ENCODE measurements around the gene DNAJB6. TPM values are rescaled to one million over a fixed set of nuclear protein-coding genes. Genes with fewer than 3 reads are reported as not detected.
"Not testable (repeated sequence)": the region's sequence is repeated elsewhere in the genome, so short reads cannot be mapped to it uniquely, and the experiment has no call there.

DNAJB6 gene
- total RNA-seq, 1 experiment from 2014 or later = 97.4 TPM

GRCh38 chr7:157441023-157441399 is 104.2 kb downstream of the DNAJB6 start:
- no peak for DNase-seq (ENCODE audit: low read depth)

DNA sequence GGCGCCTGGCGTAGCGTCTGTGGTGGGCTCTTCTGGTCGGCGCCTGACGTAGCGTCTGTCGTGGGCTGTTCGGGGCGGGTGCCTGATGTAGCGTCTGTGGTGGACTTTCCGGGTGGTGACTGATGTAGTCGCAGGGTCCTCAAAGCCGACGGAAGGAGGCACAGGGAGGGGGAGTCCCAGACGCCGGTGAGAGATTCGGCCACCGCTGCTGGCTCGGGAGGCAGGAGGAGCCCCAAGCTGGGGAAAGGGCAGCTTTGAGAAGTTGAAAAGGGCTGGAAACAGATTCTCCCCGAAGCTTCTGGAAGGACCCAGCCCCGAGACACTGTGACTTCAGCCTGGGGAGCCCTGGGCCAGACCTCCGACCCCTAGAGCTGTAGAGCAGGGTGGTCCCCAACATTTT is 105.7 kb downstream of the DNAJB6 start:
- no peak for DNase-seq (ENCODE audit: low read depth)

- no peak for DNase-seq (ENCODE audit: low read depth)
Measured at GRCh38 chr7:157442993-157443831, 106.4 kb downstream of the DNAJB6 start.

DNA sequence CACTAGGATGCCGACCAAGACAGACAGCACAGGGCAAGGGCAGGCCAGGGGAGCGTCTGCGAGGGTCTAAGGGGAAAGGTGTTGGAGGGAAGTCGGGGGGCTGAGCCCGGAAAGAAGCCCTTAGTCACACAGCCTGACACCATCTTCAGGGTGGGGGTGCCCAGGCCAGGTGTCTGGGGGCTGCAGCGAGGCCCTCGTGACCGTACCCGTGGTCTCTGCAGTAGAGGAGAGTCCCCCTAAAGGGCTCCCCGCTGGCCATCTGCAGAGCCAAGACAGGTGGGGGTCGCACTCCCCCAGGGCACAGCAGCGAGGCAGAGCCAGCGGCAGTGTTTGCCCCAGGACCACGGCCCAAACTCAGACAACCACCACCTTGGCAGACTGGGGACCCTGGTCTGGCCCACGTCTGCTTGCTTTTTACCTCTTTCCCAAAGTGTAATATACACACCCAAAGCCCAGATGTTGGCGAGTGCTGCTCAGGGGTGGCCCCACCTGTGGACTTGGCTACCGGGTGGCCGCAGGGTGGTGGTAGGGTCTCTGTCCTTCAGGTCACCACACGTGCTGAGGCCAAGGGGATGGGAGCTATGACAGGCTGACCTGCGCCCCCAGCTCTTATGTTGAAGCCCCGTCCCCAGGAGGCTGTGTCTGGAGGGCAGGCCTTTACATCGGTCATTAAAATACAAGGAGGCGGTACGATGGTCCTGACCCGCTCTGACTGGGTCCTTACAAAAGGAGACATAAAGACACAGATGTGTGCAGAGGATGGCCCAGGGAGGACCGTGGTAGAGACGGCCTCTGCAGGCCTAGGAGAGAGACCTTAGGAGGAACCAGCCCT is 107.4 kb downstream of the DNAJB6 start:
- no peak for DNase-seq (ENCODE audit: low read depth)

DNA sequence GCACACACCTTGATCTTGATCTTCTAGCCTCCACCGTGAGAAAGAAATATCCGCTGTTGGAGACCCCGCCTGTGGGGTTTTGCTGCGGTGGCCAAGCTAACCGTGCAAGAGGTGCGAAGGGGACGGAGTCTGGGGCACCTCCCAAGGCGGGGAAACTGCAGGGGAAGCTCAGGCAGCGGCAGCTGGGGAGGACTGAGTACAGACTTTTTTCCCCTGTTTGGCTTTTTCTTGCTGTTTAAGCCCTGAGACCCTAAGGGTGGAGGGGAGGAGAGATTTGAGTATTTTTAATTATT is 108.0 kb downstream of the DNAJB6 start:
- DNase-seq (ENCODE audit: low read depth) = no peak

DNA sequence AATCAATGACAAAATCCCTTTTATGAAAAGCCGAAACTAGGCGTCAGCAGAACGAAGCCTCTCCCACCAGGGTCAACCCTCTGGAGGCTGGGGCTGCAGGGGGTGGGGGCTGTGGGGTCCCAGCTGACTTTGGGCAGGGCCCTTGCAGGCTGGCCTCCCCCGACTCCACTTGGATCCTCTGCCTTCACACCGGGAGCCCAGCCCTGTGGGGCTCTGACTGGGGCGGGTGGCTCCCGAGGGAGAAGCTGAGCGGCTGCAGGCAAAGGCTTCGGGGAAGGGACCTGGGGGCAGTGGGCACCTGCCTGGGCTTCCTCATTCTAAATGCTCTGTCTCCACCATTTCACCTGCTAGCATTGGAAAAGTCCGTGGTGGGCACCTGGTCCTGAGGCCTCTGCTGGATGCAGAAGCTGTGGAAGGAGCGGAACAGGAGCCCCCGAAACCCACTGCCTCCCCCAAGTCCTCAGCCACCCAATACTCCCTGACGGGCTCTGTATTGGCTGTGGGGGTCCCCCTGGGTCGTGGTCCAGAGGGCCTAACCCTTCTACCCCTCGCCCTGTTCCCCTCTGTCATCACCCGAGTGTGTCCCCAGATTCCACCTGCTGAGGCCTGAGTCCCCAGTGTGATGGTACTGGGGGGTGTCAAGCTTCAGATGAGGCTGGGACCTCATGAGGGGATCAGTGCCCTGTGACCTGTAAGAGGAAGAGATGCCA is 108.6 kb downstream of the DNAJB6 start:
- no peak for DNase-seq (ENCODE audit: low read depth)

GRCh38 chr7:157445956-157446295 is 109.1 kb downstream of the DNAJB6 start:
- no peak for DNase-seq (ENCODE audit: low read depth)

- DNase-seq (ENCODE audit: low read depth) = no peak
Measured at GRCh38 chr7:157446322-157446721, 109.5 kb downstream of the DNAJB6 start.

DNA sequence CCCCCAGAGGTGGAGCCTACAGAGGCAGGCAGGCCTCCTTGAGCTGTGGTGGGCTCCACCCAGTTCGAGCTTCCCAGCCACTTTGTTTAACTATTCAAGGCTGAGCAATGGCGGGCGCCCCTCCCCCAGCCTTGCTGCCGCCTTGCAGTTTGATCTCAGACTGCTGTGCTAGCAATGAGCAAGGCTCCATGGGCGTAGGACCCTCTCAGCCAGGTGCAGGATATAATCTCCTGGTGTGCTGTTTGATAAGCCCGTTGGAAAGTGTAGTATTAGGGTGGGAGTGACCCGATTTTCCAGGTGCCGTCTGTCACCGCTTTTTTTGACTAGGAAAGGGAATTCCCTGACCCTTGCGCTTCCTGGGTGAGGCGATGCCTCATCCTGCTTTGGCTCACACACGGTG is 117.2 kb downstream of the DNAJB6 start:
- DNase-seq (ENCODE audit: low read depth) = not testable (repeated sequence)

GRCh38 chr7:157457355-157458253 is 120.8 kb downstream of the DNAJB6 start:
- no peak for DNase-seq (ENCODE audit: low read depth)

GRCh38 chr7:157458254-157458633 is 121.4 kb downstream of the DNAJB6 start:
- no peak for DNase-seq (ENCODE audit: low read depth)

- no peak for DNase-seq (ENCODE audit: low read depth)
Measured at GRCh38 chr7:157459966-157460365, 123.2 kb downstream of the DNAJB6 start.

DNA sequence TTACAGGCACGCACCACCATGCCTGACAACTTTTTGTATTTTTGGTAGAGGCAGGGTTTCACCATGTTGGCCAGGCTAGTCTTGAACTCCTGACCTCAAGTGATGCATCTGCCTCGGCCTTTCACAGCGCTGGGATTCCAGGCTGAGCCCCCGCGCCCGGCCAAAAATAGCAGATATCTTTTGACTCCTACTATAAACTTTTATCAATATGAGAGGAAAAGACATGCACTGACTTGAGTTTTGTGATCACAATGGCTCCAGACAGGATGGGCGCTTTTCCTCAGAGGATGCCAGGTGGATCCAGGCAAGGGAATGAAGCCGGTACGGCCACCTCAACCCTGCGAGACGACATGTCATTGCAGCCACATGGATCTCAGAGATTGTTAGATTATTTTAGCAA is 123.9 kb downstream of the DNAJB6 start:
- no peak for DNase-seq (ENCODE audit: low read depth)

- no peak for DNase-seq (ENCODE audit: low read depth)
Measured at GRCh38 chr7:157461573-157462418, 125.0 kb downstream of the DNAJB6 start.

GRCh38 chr7:157462419-157462771 is 125.6 kb downstream of the DNAJB6 start:
- no peak for DNase-seq (ENCODE audit: low read depth)

DNA sequence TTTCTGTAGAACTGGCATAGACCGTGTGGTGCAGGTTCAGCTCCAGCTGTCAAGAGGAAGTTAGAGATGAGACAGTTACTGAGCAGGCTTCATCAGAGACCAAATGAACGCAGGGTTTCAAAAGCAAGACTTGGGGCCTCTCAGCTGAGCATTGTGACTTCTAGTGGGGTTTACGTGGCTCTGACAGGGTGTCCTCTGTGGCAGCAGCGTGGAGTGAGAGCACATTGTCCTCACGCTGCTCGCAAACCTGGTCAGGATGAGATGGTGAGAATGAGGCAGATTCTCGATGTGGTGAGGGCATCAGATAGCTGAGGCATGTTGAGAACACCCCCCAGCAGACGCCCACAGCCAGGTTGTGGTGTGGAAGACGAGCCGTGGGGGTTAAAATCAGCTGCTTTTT is 126.0 kb downstream of the DNAJB6 start:
- DNase-seq (ENCODE audit: low read depth) = no peak

DNA sequence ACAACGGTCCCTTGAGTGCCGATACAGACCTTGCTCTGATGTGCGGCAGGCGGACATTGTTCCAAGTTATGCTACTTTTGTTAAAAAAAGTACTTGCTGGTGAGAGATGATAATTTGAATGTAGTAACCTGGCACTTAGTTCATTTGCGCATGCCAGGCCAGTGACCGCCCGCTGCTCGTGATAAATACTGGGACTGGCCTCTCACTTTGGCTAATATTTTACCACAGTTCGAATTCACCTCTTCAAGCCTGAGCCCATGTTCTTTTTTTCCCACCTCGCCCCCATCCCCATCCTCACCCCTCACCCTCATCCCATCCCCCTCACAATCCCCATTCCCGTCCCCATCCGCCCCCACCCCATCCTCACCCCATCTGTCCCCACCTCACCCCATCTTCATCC is 126.4 kb downstream of the DNAJB6 start:
- no peak for DNase-seq (ENCODE audit: low read depth)

- DNase-seq (ENCODE audit: low read depth) = no peak
Measured at GRCh38 chr7:157464111-157464970, 127.5 kb downstream of the DNAJB6 start.

GRCh38 chr7:157464971-157465886 is 128.4 kb downstream of the DNAJB6 start:
- no peak for DNase-seq (ENCODE audit: low read depth)
